B cell (primary cell): ENCODE data around the gene DPM2.

ENCODE experiments used
- EZH2 ChIP-seq: IDR thresholded peaks from 2 replicates; pipeline ENCODE4 v1.6.1; 2012; ENCODE audit warnings: borderline replicate concordance, low read depth, mild to moderate bottlenecking, moderate library complexity, low read length; ENCODE audit not compliant: insufficient read depth, poor library complexity, severe bottlenecking
- TF ChIP-seq, protein P1 (sequence below): fragments of 200-600 bp; IDR thresholded peaks from one replicate; pipeline ENCODE4 v1.8.0; 2022; ENCODE audit warnings: antibody characterized with exemption, mild to moderate bottlenecking

DNA sequence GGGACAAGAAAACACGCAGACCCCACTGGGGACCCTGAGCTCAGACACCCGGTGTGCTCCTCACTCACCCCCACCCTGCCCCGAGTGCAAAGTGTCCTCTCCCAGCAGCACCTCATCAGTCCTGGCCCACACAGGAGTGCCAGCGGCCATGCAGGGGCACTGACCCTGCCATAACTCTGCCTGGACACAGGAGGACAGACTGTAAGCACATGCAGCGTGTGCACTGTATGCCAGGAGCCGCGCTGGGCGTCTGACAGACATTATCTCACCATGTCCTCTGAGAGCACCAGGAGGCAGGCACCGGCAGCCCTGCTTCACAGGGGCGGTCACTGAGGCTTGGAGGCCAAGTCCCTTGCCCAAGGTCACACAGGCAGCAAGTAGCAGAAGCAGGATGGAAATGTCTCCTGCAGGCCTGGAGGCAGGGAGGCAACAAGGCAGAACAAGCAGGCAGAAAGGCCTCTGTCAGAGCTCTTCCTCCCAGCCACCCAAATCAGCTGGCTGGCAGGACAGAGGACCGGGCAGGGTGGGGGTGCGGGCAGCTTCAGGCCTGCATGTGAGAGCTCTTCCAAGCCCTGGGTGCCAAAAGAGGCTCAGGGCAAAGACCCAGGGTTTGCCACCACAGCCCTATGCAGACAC, 34.7 kb upstream of the DPM2 start:
- TF ChIP-seq, protein P1, sequence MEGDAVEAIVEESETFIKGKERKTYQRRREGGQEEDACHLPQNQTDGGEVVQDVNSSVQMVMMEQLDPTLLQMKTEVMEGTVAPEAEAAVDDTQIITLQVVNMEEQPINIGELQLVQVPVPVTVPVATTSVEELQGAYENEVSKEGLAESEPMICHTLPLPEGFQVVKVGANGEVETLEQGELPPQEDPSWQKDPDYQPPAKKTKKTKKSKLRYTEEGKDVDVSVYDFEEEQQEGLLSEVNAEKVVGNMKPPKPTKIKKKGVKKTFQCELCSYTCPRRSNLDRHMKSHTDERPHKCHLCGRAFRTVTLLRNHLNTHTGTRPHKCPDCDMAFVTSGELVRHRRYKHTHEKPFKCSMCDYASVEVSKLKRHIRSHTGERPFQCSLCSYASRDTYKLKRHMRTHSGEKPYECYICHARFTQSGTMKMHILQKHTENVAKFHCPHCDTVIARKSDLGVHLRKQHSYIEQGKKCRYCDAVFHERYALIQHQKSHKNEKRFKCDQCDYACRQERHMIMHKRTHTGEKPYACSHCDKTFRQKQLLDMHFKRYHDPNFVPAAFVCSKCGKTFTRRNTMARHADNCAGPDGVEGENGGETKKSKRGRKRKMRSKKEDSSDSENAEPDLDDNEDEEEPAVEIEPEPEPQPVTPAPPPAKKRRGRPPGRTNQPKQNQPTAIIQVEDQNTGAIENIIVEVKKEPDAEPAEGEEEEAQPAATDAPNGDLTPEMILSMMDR = no peak
- no peak for TF ChIP-seq EZH2
